Stimulated activated CD8-positive, alpha-beta memory T cell treated with anti-CD3 and anti-CD28 coated beads, Interleukin-7, amount 100 ng/mL, for 24 hours (primary cell): ENCODE data around the gene NFATC2.

ENCODE experiments used
- DNase-seq: peaks from one replicate; pipeline ENCODE4 v3.0.0-alpha.2; 2020; ENCODE audit warnings: low read depth

The NFATC2 gene

GRCh38 chr20:51412333-51412871 is 130.1 kb downstream of the NFATC2 start:
- DNase-seq = no peak

GRCh38 chr20:51411870-51412269 is 130.6 kb downstream of the NFATC2 start:
- DNase-seq = no peak

- DNase-seq = no peak
Observed at GRCh38 chr20:51410586-51411325, 131.8 kb downstream of the NFATC2 start.

GRCh38 chr20:51409192-51409880 is 133.2 kb downstream of the NFATC2 start:
- no peak for DNase-seq

DNA sequence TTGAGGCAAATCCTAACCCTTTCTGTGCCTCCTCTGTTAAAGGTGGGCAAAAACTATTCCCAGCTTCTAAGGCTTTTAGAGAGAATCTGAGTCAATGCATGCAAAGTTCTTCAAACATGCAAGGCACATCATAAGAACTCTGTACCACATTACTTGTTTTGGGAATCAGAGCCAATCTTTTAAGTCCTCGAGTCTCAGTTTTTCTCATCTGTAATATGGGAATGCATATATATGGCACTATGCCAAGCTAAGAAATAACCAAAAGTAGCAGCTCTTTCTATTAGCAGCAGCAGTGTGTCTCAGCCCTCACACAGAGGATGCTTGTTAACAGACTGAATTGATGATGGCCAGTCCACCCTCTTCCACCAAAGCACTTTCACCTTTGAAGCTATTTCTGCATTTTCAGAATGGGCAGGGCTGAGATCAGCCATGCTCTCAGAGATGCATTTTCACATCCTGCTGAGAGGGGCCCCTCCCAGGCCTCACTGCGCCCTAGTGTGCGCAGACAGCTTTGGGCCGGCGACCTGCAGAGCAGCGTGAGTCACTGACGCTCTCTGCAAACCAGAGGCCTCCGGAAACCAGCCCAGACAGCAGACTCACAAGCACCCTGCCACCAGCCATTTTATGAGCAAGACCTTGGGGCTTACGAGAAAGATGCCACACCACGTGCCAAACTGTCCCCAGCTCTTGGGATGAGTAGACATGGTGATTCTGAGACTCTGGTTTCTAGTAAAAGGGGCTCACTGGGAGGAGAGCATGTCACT is 138.0 kb downstream of the NFATC2 start:
- peak; percentile 74 for DNase-seq

DNA sequence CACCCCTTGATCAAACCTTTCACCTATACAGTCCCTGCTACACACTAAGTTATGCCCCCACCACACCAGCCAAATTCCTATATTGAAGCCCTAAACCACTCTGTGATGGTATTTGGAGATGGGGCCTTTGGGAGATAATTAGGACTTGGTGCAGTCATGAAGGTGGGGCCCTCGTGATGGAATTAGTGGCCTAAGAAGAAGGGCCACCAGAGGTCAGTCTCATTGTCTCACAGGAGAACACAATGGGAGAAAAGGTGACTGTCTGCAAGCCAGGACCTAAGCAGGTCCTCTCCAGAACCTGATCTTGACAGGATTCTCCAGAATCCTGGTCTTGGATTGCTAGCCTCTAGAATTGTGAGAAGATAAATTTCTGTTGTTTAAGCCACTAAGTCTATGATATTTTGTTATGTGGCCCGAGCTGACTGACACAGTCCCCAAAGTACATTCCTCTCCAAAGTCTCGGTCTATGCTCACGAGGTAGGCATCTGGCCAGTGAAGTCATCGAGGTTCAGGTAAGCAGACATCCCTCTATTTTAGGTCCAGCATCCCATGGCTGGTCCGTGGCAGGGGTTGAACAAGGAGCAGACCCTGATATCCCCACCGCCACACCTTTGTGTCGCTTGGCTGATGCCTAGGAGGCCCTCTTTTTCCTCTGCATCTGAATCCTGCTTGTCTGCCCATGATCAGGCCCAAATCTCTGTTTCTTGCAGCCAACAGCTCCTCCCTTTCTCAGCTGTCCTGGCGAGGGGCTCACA is 138.9 kb downstream of the NFATC2 start:
- no peak for DNase-seq

DNA sequence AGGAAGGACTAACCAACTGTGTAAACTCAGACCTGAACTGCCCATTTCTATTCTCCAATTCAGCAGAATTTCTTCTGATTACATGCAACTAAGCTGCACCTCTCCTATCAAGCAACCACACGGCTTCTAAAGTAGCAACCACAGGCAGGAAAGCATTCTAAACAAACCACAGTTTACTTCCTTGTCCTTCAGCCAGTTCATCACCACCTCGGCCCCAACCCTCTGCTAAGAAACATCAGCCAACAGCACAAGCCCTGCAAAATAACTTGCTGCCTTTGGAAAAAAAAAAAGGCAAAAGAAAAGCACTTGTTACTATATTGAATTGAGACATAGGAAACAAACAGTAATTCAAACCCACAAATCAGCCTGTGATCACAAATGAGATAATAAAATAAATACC is 140.3 kb downstream of the NFATC2 start:
- no peak for DNase-seq

DNA sequence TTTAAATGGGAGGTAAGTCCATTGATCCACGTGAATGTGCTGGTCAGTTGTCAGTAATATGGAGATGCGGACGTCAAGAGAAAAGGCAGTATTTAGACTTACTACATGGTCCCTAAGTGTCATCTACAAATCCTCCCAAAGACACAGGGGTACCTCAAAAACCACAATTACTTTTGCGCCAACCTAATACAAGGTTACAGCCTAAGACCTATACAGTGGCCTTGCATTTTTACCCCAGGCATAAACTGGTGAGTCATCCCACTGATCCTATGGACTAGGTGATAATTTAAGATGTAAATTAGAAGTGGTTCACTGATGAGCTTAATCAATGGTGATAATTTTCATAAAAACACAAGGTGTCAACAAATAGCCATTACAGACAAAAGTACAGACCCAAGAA is 141.0 kb downstream of the NFATC2 start:
- no peak for DNase-seq

DNA sequence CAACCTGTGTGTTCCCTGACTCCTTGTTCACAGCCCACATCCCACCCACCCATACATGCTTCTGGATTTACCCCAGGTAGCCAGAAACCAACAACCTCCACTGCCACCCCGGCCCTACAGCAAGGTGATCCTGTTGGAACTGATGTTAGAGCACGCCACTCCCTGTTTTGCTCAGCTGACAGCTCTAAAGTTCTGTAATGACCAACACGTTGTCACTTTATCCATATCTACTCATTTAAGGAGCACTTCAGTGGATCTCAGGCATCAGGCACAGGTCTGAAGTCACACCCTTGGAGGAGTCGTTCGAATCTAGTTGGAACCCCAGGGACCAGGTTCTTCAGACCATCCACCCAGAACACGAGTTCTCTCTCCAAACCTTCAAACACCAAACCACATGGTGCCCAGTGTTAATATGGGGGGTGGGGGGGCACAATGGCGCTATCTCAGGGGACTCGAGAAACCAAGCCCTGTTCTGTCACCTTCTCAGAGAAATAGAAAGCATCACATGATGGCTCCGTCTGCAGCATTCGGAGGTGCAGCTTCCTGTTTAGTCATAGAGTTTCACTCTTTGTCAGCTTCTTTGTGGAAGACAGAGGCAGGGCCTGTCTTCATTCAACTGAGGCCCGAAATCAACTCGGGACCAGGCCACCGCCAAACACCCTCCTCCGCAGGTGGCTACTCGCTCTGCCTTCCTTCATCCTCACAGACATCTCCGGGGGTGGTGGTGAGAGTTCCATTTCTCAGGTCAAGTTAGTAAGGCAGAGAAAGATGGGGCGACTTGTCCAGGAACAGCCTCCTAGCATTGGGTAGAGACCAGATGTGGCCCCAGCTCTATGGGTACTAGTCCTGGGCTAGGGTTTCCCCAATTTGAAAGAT is 142.2 kb downstream of the NFATC2 start:
- DNase-seq = peak; percentile 36

DNA sequence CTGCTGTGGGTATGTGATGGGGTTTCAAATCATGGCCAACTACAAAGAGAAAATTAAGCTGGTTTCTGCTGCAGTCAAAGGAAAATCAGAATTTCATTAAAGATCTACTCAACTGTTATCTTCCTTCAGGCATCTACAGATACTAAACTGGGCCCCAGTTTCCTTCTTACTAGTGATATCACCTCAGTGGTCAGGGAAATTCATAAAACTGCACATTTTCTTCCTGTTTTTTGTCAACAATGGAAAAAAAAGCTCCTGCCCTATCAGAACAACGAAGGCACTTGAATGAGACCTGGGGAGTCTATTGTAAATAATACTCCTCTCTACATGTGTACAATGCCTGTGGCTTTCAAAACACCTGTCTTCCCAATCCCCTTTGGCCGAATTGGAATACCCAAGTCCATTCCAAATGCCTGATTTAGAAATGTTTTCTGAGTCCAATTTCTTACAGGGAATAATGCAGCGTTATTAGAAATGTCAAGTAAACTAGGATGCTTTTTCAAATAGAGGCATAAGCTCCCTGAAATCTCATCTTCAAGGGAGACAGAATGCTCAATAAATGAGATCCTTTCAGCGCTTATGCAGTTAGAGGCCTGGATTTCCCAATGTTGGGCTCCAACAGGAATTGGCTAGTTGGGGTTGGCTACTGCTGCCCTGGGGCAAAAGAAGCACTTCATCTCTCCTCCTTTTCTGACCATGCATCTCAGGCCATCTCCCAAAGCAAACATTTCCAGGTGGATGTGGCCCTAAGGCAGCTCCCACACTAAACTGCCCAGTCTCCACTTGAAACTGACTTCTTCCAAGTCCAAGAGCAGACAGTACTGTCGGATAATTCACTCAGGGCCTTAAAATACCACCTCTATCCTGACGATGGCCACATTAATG is 143.3 kb downstream of the NFATC2 start:
- no peak for DNase-seq

DNA sequence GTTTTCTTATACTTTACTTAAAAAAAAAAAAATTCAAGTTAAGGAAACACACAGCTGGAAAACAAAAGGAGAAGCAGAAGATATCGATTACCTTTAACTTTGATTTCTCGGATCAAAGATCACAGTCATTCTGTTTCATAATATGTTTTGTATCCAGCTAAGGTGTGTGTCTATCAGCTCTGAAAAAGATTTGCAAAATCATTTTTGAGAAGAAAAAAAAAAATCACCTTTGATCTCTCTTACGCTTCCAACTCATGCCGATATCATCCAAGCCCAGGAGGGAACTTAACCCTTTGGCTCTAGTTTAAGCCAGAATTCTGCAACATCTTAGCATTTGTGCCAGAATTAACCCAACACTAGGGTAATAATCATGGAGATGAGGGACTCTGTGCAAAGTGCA is 144.0 kb downstream of the NFATC2 start:
- DNase-seq = no peak

GRCh38 chr20:51398083-51398482 is 144.4 kb downstream of the NFATC2 start:
- no peak for DNase-seq

DNA sequence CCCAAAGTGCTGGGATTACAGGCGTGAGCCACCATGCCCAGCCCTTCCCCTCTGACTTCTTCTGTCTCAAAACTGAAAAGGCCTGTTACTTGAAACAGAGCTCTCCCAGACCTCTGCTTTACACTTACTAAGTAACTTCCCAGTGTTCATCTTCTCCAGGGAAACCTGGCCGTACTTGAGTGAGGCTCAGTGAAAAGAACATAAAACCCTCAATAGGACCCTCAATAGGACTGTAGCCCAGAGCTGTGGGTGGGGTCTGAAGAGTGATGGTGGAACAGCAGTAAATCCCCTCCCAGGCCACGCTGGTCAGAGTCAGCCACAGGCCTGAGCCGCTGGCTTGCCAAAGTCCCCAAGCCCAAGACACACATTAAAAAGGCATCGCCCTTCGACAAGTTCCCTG is 145.4 kb downstream of the NFATC2 start:
- no peak for DNase-seq

DNA sequence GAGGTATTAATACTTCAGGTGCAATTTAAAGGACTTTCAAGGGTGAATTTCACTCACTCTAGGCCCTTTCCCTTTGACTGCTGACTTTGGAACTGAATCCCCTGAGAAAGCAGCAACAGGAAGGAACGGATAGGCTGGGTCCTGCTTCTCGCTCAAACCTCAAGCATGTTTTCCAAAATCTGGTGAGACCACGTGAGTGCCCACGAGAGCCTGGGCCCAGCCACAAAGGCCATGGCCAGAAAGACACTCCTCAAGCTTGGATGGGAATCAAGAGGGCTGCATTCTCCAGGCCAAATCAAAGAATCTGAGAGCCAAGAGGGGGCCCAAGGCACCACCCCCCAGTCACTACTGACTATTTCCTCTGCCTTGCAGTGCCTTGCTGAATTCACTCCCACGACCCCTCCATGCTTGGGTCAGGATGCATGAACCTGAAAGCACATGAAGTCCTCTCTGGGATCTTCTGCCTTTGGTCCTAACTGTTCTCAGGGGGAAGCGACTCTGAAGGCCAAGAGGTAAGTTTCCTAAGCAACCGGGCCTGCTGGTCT is 146.1 kb downstream of the NFATC2 start:
- DNase-seq = no peak

GRCh38 chr20:51394706-51395105 is 147.8 kb downstream of the NFATC2 start:
- no peak for DNase-seq

DNA sequence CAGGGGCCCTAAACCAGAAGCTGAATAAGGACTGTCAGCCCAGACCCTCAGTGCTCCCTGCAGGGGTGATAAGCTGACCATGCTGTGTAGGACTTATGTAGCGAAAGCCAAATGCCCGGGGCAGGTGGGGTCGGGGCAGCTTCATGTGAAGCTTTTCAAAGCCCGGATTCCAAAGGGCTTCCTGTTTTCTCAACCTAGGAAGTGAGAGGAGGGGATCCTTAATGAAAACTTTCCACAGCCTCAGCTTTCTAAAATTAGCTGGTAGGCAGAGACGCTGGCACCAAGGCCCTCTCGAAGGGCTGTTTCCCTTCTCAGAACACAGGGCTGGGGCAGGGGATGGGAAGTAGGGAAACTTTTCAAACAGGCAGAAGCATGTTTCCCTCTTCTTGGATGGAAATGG is 148.9 kb downstream of the NFATC2 start:
- DNase-seq = no peak

DNA sequence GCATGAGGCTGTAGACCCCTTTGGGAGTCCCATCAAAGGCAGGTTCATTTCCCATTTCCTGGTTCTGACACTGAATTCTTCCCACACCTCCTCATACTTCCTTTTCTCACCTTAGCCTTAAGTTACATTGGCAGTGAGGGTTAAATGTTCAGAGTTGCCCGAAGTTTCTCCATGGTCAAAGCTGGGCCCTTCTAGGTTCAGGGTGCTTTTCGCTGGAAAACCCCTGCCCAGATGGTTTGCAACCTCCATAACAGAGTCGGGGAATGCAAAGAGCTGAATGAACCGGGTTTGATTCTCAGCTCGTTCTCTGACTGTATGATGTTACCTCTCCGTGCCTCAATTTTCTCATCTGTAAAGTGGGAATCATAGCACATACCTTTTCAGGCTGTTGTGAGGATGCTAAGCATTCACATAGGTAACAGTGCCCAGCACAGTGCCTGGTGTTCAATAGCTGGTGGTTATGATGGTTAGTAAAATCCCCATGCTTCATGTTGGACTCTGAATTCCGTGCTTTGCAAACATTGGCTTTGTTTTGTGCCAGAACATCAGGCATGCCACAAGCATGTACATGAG is 149.8 kb downstream of the NFATC2 start:
- DNase-seq = no peak

GRCh38 chr20:51391926-51392325 is 150.6 kb downstream of the NFATC2 start:
- no peak for DNase-seq

DNA sequence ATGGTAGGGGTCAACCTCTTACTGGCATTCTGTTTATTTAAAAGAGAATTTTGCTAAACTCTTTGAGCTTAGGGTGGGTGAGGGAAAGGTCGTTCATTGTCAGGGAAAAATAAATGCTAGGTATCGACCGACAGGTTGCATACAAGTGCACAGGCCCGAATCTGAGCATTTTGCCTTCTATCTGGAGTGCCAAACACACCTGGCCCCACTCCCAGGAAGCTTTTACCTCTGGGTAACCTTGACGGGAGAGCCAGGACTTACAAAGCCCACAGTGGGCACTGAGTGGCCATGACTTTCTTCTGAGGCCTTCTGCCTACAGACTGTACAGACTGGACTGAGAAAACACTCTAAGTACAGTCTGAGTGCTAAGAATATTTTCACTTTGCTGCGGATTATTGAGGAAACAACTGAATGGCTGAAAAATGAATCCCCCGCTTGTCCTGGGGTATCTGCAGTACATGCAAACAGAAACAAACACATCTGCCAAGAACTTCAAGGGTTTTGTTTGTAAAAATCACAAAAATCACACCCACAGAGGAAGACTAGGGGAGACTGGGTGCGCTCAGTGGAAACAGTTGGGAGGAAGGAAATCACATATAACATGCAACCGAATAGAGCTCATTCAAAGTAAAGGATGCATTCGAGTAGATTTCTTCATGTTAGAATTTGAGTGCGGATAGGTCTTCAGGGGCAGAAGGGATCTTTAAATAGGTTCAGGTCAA is 152.8 kb downstream of the NFATC2 start:
- DNase-seq = no peak
